Bone marrow (tissue), 2 donors: ENCODE results near the gene IL5.
"Not testable (repeated sequence)": the region's sequence is repeated elsewhere in the genome, so short reads cannot be mapped to it uniquely, and the experiment has no call there.

ENCODE experiments used
- DNase-seq, 2 donors: peaks; one replicate each; lab custom pipeline; 2025; lab: John Stamatoyannopoulos, UW

IL5 gene

DNA sequence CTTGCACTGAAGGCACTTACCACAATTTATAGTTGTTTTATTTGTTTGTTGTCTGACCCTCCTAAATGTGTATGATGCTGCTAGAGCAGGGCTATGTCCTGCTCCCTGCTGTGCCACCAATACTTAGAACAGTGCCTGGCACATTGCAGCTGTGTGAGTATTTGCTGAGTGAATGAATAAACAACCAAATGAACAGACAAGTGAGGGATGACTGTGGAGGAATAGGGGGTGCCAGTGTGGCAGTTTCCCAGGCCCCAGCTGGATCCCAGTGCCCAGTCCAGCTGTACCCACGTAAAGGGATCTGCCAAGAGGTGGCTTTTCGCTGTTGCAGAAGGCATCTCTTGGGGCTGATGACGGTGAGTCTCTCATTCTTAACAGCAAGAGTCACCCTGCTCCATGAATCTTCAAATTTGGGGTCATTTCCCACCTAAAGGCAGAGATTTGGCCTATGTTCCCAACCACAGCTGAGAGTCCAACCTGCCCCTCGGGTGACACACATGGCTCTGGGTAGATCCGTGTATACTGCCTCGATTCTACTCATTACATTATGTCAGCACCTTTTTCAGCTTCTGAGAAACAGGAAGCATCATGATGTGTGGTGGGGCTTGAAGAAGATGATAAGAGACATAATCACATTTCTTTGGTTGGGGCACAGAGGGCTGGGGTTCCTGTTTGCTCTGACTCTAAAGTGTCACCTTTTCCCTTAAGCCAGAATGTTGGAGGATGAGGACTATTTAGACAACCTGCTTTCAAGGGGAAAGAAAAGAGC is 14.3 kb downstream of the IL5 start:
- DNase-seq: peak in 1 of 2 donors; percentile 69

DNA sequence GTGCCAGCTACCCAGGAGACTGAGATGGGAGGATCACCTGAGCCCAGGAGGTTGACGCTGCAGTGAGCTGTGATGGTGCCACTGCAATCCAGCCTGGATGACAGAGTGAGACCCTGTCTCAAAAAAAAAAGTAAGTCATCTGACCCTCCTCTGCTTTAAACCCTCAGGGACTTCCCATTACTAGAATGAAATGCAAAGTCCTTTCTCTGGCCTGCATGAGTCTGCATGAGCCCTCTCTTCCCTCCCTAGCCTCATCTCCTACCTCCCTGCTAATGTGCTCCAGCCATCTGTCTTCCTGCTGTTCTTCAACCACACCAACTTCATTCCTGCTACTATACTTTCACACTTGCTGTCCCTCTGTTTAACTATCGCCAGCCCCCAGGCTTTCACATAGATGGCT is 15.3 kb downstream of the IL5 start:
- no peak for DNase-seq

DNA sequence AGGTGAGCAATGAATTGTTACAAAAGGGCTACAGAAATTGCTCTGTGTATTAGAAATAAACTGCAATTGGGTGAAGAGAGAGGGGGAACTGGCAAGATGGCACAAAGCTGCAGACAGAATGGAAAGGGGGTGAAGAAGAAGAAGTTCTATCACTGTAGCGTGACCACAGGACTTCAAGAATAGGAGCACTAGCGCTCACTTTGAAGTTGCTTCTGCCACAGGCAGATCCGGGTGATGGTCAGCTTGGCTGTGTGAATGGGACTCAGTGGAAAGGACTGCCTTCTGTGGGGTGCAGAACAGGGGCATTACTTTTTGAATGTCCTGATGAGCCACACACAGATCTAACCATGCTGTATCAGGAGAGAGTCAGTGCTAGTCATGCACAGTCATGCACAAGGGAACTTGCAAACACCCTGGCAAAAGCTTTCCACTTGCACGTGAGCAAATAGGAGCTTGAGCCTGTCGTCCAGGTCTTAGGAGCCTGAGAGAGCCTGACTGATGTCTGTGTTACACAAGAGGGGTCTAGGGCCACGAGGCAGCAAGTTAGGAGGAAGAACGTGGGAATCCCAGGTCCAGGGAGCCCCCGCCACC is 16.3 kb downstream of the IL5 start:
- no peak for DNase-seq

DNA sequence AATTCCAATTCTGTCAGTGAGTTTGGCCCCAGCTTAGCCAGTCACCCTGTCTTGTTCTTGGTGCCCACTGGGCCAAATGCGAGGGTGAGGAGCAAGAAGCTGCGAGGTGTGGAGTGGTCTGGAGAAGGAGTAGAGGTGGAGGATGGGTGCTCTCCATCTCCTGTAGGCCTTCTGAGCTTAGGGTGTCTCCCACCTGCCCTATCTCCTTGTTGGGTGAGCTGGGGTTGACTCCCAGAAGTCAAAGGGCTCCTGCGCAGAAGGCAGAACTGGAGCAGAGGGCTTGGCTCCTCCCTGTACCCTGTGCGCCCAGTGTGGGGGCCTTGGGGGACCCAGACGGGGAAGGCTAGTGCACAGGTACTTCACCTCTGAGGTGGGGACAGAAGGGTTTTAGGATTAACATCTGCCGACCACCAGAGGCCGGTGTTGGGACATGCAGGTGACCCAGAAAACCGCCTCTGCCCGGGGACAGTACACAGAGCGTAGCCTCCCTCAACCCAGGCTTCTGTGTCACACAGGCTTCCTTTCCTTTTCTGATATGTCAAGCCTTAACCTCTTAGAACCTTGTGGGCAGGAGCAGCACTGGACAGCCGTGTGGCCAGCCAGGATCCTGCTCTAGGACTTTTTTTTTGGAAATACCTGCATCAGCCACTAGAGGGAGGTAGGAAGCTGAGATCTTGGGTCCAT is 16.9 kb downstream of the IL5 start:
- DNase-seq: no peak

DNA sequence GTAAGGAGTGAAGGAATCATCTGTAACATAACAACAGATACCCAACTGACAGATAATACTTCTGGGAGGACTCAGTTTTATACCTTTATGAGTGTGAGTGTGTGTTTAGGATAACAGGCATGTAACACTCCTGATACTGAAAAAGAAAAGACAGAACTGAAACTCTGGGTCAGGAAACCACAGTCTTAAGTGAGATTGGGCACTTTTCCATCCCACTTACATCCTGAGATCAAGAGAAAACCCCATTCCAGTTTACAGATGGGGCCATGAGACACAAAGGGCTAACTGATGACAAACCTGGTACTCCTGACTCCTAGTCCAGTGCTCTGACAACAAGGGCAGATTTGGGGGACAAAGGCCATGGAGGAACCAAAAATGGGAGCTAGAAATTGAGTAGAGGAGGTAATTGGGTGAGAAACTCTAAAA is 18.0 kb downstream of the IL5 start:
- DNase-seq: no peak

DNA sequence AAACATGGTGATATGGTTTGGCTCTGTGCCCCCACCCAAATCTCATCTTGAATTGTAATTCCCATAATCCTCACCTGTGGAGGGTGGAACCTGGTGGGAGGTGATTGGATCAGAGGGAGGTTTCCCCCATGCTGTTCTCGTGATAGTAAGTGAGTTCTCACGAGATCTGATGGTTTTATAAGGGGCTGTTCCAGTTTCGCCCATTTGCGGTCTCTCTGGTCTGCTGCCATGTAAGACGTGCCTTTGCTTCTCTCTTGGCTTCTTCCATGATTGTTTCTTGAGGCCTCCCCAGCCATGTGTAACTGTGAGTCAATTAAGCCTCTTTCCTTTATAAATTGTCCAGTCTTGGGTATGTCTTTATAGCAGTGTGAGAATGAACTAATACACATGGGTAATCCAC is 18.4 kb downstream of the IL5 start:
- not testable (repeated sequence) for DNase-seq

DNA sequence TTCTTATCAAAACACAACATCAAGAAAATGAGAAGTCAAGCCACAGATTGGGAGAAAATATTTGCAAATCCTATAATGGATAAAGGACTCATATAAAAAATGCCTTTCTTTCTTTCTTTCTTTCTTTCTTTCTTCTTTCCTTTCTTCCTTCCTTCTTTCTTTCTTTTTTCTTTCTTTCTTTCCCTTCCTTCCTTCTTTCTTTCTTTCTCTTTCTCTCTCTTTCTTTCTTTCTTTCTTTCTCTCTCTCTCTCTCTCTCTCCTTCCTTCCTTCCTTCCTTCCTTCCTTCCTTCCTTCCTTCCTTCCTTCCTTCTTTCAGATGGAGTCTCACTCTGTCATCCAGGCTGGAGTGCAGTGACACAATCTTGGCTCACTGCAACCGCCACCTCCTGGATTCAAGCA is 21.3 kb downstream of the IL5 start:
- DNase-seq: not testable (repeated sequence)

DNA sequence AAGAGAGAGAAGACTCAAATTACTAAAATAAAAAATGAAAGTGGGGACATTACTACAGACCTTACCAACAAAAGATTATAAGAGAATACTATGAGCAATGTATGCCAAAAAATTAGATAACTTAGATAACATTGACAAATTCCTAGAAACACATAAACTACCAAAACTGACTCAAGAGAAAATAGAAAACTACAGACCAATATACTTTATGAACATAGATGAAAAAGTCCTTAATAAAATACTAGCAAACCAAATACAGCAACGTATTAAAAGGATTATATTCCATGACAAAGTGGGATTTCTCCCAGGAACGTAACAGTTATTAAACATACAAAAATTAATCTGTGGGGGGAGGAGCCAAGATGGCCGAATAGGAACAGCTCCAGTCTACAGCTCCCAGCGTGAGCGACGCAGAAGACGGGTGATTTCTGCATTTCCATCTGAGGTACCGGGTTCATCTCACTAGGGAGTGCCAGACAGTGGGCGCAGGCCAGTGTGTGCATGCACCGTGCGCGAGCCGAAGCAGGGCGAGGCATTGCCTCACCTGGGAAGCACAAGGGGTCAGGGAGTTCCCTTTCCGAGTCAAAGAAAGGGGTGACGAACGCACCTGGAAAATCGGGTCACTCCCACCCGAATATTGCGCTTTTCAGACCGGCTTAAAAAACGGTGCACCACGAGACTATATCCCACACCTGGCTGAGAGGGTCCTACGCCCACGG is 29.5 kb downstream of the IL5 start:
- not testable (repeated sequence) for DNase-seq

DNA sequence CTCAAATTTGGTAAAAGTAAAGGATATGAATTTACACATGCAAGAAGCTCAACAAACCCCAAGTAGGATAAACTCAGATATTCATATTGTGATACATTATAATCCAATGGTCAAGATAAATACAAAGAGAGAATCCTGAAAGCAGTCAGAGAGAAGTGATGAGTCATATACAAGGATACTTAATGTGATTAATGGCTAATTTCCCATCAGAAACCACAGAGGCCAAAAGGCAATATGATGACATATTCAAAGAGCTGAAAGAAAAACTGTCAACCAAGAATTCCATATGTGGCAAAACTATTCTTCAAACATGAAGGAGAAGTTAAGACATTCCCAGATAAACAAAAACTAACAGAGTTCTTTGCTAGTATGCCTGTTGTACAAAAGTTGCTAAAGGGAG is 33.2 kb downstream of the IL5 start:
- DNase-seq: no peak

DNA sequence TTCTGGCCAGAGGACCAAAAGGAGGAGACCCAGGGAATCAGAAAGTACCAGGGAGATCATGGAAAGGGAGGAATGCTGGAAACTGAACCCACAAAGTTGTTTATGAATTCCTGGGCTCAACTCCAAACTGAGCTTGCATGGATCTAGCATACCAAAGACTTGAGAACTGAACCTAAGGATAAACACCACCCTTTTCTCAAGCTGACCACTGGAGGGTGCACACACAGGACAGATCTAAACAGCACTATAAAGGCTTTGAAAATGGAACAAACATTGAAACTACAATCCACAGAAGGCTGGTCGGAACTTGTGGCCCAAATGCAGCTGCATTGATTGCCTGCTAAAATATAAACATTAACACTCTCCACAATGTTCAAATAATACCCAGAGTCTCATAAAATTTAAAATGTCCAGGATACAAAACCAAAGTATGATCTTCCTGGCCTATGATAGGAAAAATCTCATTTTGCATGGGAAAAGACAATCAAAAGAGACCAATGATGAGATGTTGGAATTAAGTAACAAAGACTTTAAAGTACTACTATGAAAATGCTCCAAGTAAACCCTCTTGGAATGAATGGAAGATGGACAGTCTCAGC is 37.1 kb downstream of the IL5 start:
- DNase-seq: peak in 1 of 2 donors; percentile 31

DNA sequence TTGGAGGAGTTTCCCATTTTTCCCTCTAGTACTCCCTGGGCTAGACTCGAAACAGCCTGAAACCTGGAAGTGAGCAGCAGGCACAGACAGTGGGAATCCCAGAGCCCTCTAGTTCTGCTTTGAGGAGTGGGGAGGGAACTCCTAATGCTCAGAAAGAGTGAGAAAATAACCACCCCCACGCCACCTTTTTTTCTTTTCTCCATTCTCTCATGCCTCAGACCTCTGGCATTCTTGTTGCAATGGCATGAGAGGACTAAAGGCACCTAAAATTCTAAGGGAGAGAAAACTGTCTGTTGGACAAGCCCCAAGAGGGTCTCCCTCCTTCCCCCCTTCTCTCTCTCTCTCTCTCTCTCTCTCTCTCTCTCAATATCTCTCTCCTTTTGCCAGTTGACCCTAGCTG is 37.7 kb downstream of the IL5 start:
- DNase-seq: no peak

DNA sequence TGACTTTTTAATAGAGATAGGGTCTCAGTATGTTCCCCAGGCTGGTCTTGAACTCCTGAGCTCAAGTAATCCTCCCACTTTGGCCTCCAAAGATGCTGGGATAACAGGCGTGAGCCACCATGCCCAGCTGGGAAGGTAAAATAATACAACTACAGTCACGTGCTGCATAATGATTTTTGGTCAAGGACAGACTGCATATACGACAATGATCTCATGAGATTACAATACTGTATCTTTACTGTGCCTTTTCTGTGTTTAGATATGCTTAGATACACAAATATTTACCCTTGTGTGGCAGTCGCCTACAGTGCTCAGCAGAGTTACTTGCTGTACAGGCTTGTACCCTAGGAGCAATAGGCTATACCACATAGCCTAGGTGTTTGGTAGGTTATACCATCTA is 38.6 kb downstream of the IL5 start:
- DNase-seq: no peak

DNA sequence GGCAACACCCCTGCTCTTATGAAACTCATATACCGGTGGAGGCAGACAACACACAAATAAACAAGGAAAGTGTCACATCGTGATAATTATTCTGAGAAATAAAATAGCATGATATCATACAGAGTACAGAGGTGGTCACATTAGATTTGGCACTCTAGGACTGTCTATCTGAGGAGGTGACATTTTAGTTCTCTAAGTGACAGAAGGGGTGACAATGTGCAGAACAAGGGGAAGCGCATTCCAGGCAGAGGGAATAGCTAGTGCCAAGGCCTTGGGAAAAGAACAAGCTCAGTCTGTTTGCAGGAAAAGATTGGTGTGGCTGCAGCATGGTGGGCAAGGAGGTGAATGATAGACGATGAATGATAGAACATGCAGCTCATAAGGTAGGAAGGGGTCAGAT is 40.1 kb downstream of the IL5 start:
- DNase-seq: no peak

DNA sequence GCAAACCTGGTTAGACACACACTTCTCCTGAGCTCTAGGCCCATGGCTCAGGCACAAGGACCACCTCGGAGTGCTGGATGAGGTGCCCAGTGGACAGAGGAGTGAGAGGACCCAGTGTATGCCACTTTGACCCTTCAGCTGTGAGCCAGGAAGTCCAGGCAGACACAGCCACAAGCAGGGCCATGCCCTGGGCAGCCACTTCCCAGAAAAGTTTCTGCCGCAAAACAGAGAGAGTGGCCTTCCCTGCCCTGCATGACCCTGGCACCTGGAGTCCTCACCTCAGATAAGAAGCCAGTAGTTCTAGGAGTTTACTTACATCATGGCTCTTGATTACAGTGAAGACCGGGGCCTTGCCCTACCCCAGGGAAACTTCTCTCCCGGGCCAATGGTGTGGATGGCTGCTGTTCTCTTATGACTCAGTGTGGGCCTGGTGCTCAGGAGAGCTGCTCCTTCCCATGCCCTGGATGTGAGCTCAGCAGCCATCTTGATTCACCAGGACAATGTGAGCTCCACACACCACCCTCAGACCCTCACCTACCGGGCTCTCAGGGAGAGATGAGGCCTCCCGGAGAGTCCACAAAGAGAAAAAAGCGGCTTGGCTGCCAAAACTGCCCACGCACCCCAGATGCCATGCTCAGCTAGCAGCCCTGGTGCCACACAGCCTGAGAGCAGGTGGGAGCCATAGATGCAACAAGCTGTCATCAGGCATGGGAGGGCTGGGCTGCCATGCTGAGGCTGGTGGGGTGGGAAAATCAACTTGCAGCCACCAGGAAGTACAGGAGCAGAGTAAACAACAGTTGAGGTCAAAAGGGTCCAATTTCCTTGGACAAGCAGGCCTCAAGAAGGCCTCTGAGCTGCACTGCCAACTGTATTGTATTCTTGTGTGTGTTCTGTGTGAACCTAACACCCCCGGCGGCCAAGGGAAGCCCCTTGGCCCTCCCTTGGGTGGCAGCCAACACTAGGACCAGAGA is 41.1 kb downstream of the IL5 start:
- DNase-seq: no peak

DNA sequence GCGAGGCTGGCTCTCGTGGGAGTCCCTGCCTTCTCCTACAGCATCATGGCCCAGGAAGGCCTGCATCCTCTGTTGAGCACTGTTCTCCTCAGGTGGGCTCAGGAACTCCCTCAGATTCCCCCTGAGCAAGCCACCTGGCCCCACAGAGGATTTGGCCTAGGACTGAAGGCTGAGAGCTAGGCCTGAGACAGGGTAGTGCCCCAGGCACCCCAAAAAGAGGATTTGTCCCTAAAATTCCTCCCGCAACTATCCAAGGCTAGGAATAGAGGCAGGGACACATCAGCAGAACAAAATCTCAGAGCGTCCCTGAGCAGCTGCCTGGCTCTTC is 41.7 kb downstream of the IL5 start:
- no peak for DNase-seq

DNA sequence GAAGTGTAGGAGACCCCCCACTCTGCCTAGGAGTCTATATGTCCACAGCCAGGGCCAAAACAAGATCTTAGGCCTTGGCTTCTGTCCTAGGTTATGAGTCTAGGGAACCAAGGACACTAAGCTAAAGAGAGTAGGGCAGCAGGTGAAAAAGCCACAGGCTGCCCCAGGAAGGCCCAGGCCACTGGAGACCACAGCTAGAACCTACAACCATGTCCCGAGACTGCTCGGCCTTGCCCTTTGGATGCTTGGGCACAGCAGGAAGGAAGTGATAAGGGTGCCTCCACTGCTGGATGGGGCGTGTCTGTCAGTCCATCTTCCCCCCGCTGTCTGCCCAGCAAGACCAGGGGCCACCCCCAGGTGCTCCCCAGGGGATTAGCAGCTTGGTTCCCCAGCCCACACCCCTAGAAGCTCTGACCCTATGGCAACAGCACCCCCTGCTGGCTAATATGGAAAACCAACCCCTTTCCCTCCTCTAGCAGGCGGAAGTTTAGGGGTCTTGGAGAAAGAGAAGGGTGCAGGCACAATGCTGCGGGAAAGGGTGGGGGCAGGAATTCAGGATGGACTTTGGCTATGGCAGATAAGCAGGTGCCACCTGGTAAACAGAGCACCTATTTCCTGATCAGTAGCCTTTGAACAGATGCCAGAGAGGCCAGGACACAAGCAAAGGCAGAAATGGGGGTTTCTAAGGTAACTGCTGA is 42.2 kb downstream of the IL5 start:
- DNase-seq: peak in 1 of 2 donors; percentile 69

DNA sequence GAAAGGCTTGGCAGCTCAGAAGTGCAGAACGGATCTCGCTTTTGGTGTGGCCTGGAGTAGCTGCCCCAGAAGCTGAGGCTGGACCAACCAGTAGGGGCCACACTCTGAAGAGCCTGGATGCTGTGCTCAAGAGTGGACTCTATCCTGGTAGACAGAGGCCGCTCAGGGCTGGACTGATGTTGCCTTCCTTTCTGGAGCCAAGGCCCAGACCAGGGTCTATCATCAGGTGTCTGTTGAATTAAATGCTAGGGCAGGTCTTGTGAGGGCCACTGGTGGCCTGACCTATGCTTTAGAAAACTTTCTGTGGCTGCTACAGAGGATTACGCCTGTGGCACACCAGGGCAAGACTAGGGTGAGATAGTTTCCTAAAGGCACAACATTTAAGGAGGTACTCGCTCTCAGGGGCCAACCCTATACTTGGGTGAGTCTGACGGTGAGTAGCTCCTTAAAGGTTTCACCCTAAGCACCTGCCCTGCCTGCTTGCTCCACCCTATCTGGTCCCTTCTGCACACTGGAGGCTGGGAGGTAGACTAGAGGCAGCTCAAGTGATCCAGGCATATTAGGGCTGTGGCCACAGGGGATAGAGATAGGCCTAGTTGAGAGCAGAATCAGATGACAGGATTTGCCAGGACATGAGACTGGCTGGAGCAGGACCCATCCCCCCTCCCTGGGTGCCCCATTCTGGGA is 42.9 kb downstream of the IL5 start:
- no peak for DNase-seq

DNA sequence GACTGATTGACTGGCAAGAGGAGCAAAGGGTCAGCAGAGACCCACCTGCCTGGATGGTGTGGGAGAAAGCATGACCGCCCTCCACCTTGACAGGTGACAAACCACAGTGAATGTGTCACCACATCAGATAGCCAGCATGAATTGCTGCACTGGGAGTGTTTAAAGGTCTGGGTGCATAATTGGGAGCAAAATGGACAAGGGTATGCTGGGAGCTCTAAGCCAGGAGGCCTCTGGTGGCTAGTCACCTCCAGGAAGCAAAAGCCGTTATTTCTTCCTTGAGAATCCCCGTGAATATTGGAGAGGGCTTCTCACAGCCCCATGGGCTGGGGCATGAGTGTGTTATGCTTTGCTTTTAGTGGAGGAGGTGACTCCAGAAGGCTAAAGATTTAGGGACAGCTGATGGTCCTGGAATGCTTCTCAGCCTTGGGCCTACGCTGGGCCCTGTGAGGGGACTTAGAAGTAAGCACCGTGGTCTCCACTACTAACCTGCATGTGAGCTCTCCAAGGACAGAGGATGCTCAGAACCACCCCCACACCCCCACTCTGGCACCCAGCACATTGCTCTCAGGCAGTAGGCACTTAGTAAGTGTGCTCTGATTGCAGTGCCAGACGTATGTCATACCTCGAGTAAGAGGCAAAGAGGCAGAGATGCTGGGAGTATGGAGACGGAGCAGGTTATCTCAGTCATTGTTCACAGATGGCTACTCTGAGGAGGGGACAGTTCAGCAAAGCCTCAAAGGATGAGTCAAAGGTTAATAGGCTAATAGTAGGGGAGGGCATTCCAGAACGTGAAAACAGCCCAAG is 43.7 kb downstream of the IL5 start:
- DNase-seq: no peak

DNA sequence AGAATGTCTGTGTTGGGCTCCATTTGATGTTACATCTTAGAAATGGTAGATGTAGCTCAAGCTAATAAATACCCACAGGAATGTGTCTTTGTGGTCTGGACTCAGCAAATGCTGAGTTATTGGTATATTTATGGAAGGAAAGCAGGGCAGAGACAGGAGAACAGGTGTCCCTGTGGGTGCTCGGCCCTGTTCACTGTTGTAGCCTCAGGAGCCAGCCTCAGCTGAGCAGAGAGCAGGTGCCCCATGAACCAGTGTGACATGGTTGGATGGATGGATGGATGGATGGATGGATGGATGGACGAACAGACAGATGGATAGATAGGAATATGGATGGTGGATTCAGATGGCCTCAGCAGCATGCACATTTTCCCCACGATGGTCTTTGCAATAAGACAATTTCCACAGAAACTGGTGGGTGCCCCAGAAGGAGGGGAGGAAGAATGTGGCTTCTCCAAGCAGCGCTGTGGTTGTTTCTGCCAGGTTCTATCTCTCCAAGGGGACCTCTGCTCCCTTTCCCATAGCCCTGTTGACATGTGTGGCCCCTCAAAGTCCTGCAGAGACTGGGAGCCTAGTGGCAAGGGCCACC is 44.5 kb downstream of the IL5 start:
- DNase-seq: no peak
